Fibroblast of mammary gland (primary cell): ENCODE results near the gene MGMT.
A peak's percentile ranks its signal among the peaks of the same experiment; 100 is the strongest.

ENCODE experiments used
- DNase-seq: peaks from one replicate; pipeline ENCODE4 v3.0.0-alpha.2; 2010; ENCODE audit warnings: low read depth
- H3K4me3 ChIP-seq: 2 replicates; pipeline ENCODE4 v1.5.1; 2011; ENCODE audit warnings: low read depth, mild to moderate bottlenecking, low read length, moderate library complexity; ENCODE audit not compliant: control insufficient read depth
- CTCF ChIP-seq: conservative IDR thresholded peaks from 2 replicates; pipeline ENCODE4 v1.5.1; 2011; ENCODE audit warnings: low read depth, low read length, inconsistent platforms; ENCODE audit not compliant: control insufficient read depth, insufficient read depth

Gene MGMT

GRCh38 chr10:129754211-129755050 is 287.4 kb downstream of the MGMT start:
- no peak for TF ChIP-seq CTCF
- H3K4me3 ChIP-seq: no peak overlapping the region
- DNase-seq: no peak

- DNase-seq: no peak
- H3K4me3 ChIP-seq: no peak overlapping the region
- no peak for TF ChIP-seq CTCF
Measured at GRCh38 chr10:129755158-129755591, 288.1 kb downstream of the MGMT start.

- DNase-seq: no peak
- TF ChIP-seq CTCF: no peak
- H3K4me3 ChIP-seq: no peak overlapping the region
Measured at GRCh38 chr10:129755621-129756020, 288.6 kb downstream of the MGMT start.

GRCh38 chr10:129756912-129757901 is 290.2 kb downstream of the MGMT start:
- no peak overlapping the region for H3K4me3 ChIP-seq
- DNase-seq: peak; percentile 4
- TF ChIP-seq CTCF: no peak

GRCh38 chr10:129758207-129759021 is 291.4 kb downstream of the MGMT start:
- TF ChIP-seq CTCF: no peak
- H3K4me3 ChIP-seq: no peak overlapping the region
- no peak for DNase-seq
